Endothelial cell of umbilical vein (primary cell): ENCODE data around the gene MUC7. TPM values are rescaled to one million over a fixed set of nuclear protein-coding genes. Genes with fewer than 3 reads are reported as not detected.

Experiments used
- Bru-seq: library from RNA; stranded (reverse); fragments of 400-500 nt; gene quantifications from one replicate; lab custom pipeline; 2021; lab: Mats Ljungman, UMichigan
- BruChase-seq, 2 experiments: library from RNA; stranded (reverse); fragments of 400-500 nt; gene quantifications; one replicate each; lab custom pipeline; 2021; lab: Mats Ljungman, UMichigan
- BruUV-seq: library from RNA; stranded (reverse); fragments of 400-500 nt; replicated peaks from 2 replicates; lab custom pipeline; 2021; lab: Mats Ljungman, UMichigan
- CTCF ChIA-PET: fragments of 300-600, 350-600 bp; sonication (Branson Sonifier 250); formaldehyde crosslinking; loops from one replicate; lab custom pipeline; 2021; ENCODE audit warnings: antibody characterized with exemption, inconsistent platforms; lab: Charles Lee
- POLR2A ChIA-PET: fragments of 300-600, 350-600 bp; sonication (Branson Sonifier 250); formaldehyde crosslinking; loops from one replicate; lab custom pipeline; 2021; ENCODE audit warnings: antibody characterized with exemption, inconsistent platforms; lab: Charles Lee
- DNase-seq: peaks from one replicate; pipeline ENCODE4 v3.0.0-alpha.2; 2011; ENCODE audit warnings: low read depth, low spot score
- FAIRE-seq: peaks from 2 replicates; lab custom pipeline; 2011; peaks lifted over from hg19 to GRCh38; lab: Jason Lieb, UNC
- H2AFZ ChIP-seq: 2 replicates; pipeline ENCODE4 v1.6.0; 2012; ENCODE audit warnings: low read depth, low read length, control low read depth, inconsistent platforms
- H3K27ac ChIP-seq: 2 replicates; pipeline ENCODE4 v1.5.1; 2011; ENCODE audit warnings: low read depth, mild to moderate bottlenecking, control low read depth, low read length, moderate library complexity; ENCODE audit not compliant: insufficient read depth
- H3K27me3 ChIP-seq, 2 experiments: 2 replicates each; pipeline versions ENCODE4 v1.6.0 to v1.6.1; 2011; ENCODE audit warnings: low read length in 2 of 2, mixed read lengths in 1 of 2; ENCODE audit not compliant: control insufficient read depth in 2 of 2, insufficient read depth in 2 of 2
- H3K36me3 ChIP-seq, 2 experiments: 2 replicates in 1 of 2; 3 replicates in 1 of 2; pipeline ENCODE4 v1.5.1; 2011; ENCODE audit warnings: low read length in 2 of 2, mild to moderate bottlenecking in 1 of 2, moderate library complexity in 1 of 2; ENCODE audit not compliant: control insufficient read depth in 2 of 2, insufficient read depth in 2 of 2; ENCODE audit errors: extremely low read depth in 1 of 2
- H3K4me1 ChIP-seq: 3 replicates; pipeline ENCODE4 v1.5.1; 2011; ENCODE audit warnings: mild to moderate bottlenecking, low read length; ENCODE audit not compliant: control insufficient read depth, insufficient read depth; ENCODE audit errors: extremely low read depth
- H3K4me2 ChIP-seq: 2 replicates; pipeline ENCODE4 v1.6.1; 2011; ENCODE audit warnings: low read length, control low read depth, mixed read lengths; ENCODE audit not compliant: insufficient read depth
- H3K4me3 ChIP-seq, 3 experiments: fragments of 200-600 bp in 1 of 3; sonication (generic), shearing (Covaris generic) in 1 of 3; replicated peaks in 1 of 3; 2 replicates each; pipeline ENCODE4 v1.5.1; 2011 to 2016; ENCODE audit warnings: control low read depth in 3 of 3, low read length in 3 of 3, mild to moderate bottlenecking in 2 of 3, inconsistent platforms in 1 of 3, low read depth in 1 of 3, moderate library complexity in 1 of 3; ENCODE audit not compliant: insufficient read depth in 1 of 3
- H3K79me2 ChIP-seq: 2 replicates; pipeline ENCODE4 v1.6.0; 2012; ENCODE audit warnings: low read length, inconsistent platforms; ENCODE audit not compliant: control insufficient read depth, insufficient read depth
- H3K9ac ChIP-seq: replicated peaks from 2 replicates; pipeline ENCODE3; 2011; ENCODE audit warnings: low read length, control low read depth; ENCODE audit not compliant: insufficient read depth; ENCODE audit errors: extremely low read depth
- H3K9me1 ChIP-seq: replicated peaks from 3 replicates; pipeline ENCODE4 v1.6.0; 2011; ENCODE audit warnings: mild to moderate bottlenecking, low read length; ENCODE audit not compliant: control insufficient read depth, insufficient read depth; ENCODE audit errors: extremely low read depth
- H3K9me3 ChIP-seq: replicated peaks from 2 replicates; pipeline ENCODE4 v1.5.1; 2012; ENCODE audit warnings: low read length, inconsistent platforms; ENCODE audit not compliant: control insufficient read depth, insufficient read depth
- H4K20me1 ChIP-seq: replicated peaks from 2 replicates; pipeline ENCODE3; 2011; ENCODE audit warnings: mild to moderate bottlenecking, low read length; ENCODE audit not compliant: control insufficient read depth, insufficient read depth; ENCODE audit errors: extremely low read depth
- CTCF ChIP-seq, 2 donors: IDR thresholded peaks; 1 replicate in 1 of 2; 2 replicates in 1 of 2; pipeline ENCODE4 v1.5.1; 2011; ENCODE audit warnings: low read length in 2 of 2, mild to moderate bottlenecking in 2 of 2, moderate library complexity in 2 of 2, control low read depth in 1 of 2, inconsistent platforms in 1 of 2, low read depth in 1 of 2; ENCODE audit not compliant: insufficient read depth in 1 of 2; ENCODE audit errors: extremely low read depth in 1 of 2
- EZH2 ChIP-seq: IDR thresholded peaks from 2 replicates; pipeline ENCODE4 v1.6.1; 2012; ENCODE audit warnings: borderline replicate concordance, low read depth, mild to moderate bottlenecking, moderate library complexity, low read length, inconsistent platforms; ENCODE audit not compliant: severe bottlenecking
- FOS ChIP-seq: IDR thresholded peaks from 2 replicates; pipeline ENCODE4 v1.6.1; 2011; ENCODE audit warnings: mild to moderate bottlenecking, low read length, moderate library complexity, borderline replicate concordance; ENCODE audit not compliant: insufficient read depth
- GATA2 ChIP-seq: IDR thresholded peaks from 2 replicates; pipeline ENCODE4 v1.7.0; 2011; ENCODE audit warnings: low read depth, mild to moderate bottlenecking, moderate library complexity, mixed read lengths, low read length; ENCODE audit not compliant: insufficient read length, insufficient read depth
- JUN ChIP-seq: IDR thresholded peaks from 2 replicates; pipeline ENCODE4 v1.6.1; 2011; ENCODE audit warnings: borderline replicate concordance, low read depth; ENCODE audit not compliant: insufficient read length, insufficient read depth
- MAX ChIP-seq: IDR thresholded peaks from 2 replicates; pipeline ENCODE4 v1.6.1; 2011; ENCODE audit not compliant: insufficient read depth, insufficient read length
- MYC ChIP-seq: IDR thresholded peaks from one replicate; pipeline ENCODE4 v1.6.1; 2011; ENCODE audit warnings: mild to moderate bottlenecking, low read depth, low read length
- POLR2A ChIP-seq: IDR thresholded peaks from 2 replicates; pipeline ENCODE4 v1.6.1; 2012; ENCODE audit warnings: low read depth, mild to moderate bottlenecking, control low read depth, low read length
- POLR2AphosphoS5 ChIP-seq: IDR thresholded peaks from 2 replicates; pipeline ENCODE4 v1.6.1; 2012; ENCODE audit warnings: low read depth, mild to moderate bottlenecking, control low read depth, low read length, moderate library complexity; ENCODE audit not compliant: insufficient read depth
- dilution Hi-C: fragments of 300-500 bp; cut with MboI; formaldehyde crosslinking; loops from one replicate; pipeline ENCODE4 v1.15.0; 2019; ENCODE audit warnings: low sequenced_read_pairs; ENCODE audit not compliant: extremely low pct_ligation_motif_present
- intact Hi-C: fragments of 100-400 bp; cut with micrococcal nuclease; formaldehyde crosslinking; loops from one replicate; pipeline ENCODE4 v1.10.0; 2022
- long read RNA-seq: library from polyadenylated mRNA; stranded (forward); transcript quantifications from one replicate; pipeline ENCODE4 v2.0.0, GENCODE V29; 2021
- polyA minus RNA-seq, 3 experiments: library from RNA; depleted of rRNA, polyadenylated mRNA; stranded (reverse); fragments of >200 nt; gene quantifications; 1 replicate in 1 of 3; 2 replicates in 2 of 3; pipeline ENCODE4 v1.2.3, GENCODE V29; 2011
- polyA plus RNA-seq, 4 experiments: library from polyadenylated mRNA; depleted of rRNA in 3 of 4; stranded (reverse) in 3 of 4; unstranded in 1 of 4; fragments of >200 nt; gene quantifications; 2 replicates each; pipeline versions ENCODE4 v1.2.1 to v1.2.3, GENCODE V29; 2011 to 2012; ENCODE audit warnings: missing spikeins in 1 of 4
- total RNA-seq: library from RNA; stranded (reverse); gene quantifications from 2 replicates; pipeline ENCODE4 v1.2.3, GENCODE V29; 2021

MUC7 gene
- total RNA-seq (not detected in 2 replicates), polyA plus RNA-seq (not detected in 2 replicates), polyA minus RNA-seq (not detected in 2 replicates), Bru-seq, nascent RNA (not detected), BruChase-seq, experiment 1, labeled RNA remaining after a 6-hour chase (not detected), BruChase-seq, experiment 2, labeled RNA remaining after a 2-hour chase (not detected)
- polyA plus RNA-seq (2011; cell fraction: cytosol; rRNA removed) = not detected in 2 replicates
- polyA plus RNA-seq (2011; cell fraction: nucleus; rRNA removed) = not detected in 2 replicates
- not detected in 2 replicates for polyA plus RNA-seq (2012)
- polyA minus RNA-seq (2011; cell fraction: cytosol; rRNA and poly(A)+ RNA removed) = not detected
- not detected in 2 replicates for polyA minus RNA-seq (2011; cell fraction: nucleus; rRNA and poly(A)+ RNA removed)
- long read RNA-seq = 0 reads

GRCh38 chr4:70471897-70472296, at the start of gene MUC7:
Gene MUC7, plus strand, starts transcription at chr4:70472197. Its CDS starts 1,825 bp downstream, at chr4:70474022.
- dilution Hi-C loops = no loop called here
- ChIA-PET CTCF (no interaction called here), POLR2A (no interaction called here)
- no peak within 1 kb of the TSS for H3K4me2 ChIP-seq
- DNase-seq (no peak), FAIRE-seq (no peak)
- H3K9ac ChIP-seq = no peak within 1 kb of the TSS
- no peaks in the 10 kb centered on the region for H3K9me3 ChIP-seq
- no peaks in the 10 kb centered on the region for H3K9me1 ChIP-seq
- TF ChIP-seq MAX (no peak), FOS (no peak), MYC (no peak), JUN (no peak), GATA2 (no peak), CTCF (IDR thresholded peaks at IDR 0.05; ENCODE audit: extremely low read depth in 1 of 2, insufficient read depth in 1 of 2, low read depth in 1 of 2, low read length in 2 of 2) (no peak), EZH2 (no peak), POLR2A (no peak), POLR2AphosphoS5 (no peak)
- H3K36me3 ChIP-seq = no peaks in the 10 kb centered on the region
- H4K20me1 ChIP-seq = no peaks in the 10 kb centered on the region
- H3K4me1 ChIP-seq = no peaks in the 10 kb centered on the region
- H3K79me2 ChIP-seq = no peaks in the 10 kb centered on the region
- no TSS peak for BruUV-seq
- H3K4me3 ChIP-seq = no peak within 1 kb of the TSS
- no peak within 1 kb of the TSS for H3K27ac ChIP-seq
- H3K27me3 ChIP-seq = no peaks in the 10 kb centered on the region
- no peak within 1 kb of the TSS for H2AFZ ChIP-seq
- intact Hi-C loops = no loop called here
